Measurements from ENCODE around the gene GALNS.
"Not testable (repeated sequence)": the region's sequence is repeated elsewhere in the genome, so short reads cannot be mapped to it uniquely, and the experiment has no call there.

GALNS gene

DNA sequence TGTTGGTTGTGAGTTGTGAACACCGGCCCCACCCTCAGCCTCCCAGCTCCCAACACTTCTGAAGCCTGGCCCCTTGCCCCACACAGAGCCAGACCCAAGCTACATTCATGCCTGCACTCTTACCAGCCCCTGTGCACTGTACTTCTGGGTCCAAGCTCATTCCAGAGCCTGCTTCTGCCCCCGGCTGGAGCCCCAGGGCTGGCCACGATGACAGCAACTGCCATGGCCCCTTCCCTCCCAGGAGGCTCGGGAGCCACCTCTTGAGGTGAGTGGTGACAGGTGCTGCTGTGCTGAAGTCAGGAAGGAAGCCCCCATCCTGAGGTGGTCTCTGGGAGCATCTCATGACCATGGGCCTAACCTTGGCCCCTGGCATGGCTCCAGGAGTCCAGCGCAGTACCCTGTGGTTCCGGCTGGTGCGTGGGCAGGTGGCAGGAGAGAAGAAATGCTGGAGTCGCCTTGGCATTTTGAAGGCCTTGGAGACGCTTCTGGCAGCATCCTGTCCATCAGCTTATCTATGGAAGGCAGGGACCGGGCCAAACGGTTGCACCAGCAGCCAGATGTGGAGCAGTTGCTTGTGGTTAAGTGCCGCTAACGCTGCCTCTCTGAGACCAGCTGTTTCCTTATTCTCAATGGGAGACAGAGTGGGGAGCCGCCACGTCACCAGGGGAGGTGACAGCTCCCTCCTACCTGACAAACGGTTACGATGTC is 57.0 kb downstream of the GALNS start:
- peak in 1 of 2 experiments; percentile 18 for DNase-seq

DNA sequence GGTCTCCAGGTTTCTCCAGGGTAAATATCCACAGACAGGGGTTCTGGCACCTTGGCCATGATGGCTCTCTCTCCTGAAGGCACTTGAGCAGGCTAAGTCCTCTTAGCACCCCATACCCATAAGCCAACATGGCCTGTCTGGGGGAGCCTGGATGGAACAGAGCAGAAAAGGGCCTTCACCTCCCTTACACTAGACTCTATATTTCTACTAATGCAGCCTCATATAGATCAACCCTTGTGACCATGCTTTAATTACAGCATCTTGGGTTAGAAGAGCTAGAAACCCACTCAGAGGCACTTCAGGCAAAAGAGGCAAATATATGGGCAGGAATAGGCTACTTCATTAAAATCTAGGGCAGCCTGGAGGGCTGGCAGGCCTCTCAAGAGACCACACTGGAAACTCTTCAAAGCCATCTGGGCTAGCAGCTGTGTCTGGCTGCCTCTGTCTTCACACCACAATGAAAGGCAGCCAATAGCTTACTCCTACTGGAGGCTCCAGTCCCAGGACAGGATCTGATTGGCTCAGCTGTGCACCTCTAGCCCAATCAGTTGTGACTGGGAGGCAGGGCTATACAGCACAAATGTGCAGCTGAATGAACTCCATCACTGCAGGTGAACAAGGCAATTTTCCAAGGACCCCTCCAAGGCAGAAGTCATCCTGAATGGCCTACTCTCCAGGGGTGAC is 57.8 kb downstream of the GALNS start:
- DNase-seq: no peak

- no peak for DNase-seq
Measured at GRCh38 chr16:88798073-88798472, 58.7 kb downstream of the GALNS start.

DNA sequence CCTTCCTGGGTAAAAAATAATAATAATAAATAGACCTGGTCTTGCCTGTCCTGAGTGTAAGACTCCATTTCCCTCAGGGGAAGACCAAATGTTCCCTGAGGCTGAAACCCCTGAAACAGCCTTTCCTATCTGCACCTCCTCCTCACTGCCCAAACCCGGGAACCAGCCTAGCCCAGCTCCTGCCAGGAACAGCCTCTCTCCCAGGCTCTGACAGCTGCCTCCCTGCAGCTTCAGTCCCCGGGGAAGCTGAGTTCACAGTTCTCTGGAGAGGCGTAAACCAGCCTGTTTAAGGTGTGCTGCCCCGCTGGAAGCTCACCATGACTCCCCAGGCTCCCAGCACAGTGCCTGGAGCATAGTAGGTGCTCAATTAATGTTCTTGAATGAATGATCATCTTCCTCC is 60.5 kb downstream of the GALNS start:
- DNase-seq: no peak

- DNase-seq: no peak
Measured at GRCh38 chr16:88793251-88793954, 63.3 kb downstream of the GALNS start.

GRCh38 chr16:88792668-88793250 is 64.0 kb downstream of the GALNS start:
- DNase-seq: no peak

DNA sequence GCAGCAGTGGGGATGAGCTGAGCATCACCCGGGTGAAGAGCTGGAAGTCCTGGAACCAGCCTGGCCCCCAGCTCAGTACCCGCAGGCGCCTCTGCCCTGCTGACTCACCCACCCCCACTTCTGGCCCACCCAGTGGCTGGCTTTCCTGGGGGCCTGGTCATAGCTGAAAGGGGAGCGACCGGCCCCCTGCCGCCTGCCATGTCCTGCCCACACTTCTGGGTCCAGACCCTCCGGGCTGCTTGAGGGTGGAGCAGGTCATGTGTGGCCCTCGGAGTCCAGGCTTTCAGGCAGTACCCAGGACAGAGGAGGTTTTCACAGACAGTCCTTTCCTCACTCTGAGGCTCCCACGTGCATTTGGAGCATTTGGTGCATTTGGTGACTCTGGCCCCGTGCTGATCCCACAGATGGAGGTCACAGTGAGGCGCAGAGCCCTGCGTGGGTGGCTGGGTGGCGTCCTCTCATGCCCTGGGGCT is 64.6 kb downstream of the GALNS start:
- no peak for DNase-seq

DNA sequence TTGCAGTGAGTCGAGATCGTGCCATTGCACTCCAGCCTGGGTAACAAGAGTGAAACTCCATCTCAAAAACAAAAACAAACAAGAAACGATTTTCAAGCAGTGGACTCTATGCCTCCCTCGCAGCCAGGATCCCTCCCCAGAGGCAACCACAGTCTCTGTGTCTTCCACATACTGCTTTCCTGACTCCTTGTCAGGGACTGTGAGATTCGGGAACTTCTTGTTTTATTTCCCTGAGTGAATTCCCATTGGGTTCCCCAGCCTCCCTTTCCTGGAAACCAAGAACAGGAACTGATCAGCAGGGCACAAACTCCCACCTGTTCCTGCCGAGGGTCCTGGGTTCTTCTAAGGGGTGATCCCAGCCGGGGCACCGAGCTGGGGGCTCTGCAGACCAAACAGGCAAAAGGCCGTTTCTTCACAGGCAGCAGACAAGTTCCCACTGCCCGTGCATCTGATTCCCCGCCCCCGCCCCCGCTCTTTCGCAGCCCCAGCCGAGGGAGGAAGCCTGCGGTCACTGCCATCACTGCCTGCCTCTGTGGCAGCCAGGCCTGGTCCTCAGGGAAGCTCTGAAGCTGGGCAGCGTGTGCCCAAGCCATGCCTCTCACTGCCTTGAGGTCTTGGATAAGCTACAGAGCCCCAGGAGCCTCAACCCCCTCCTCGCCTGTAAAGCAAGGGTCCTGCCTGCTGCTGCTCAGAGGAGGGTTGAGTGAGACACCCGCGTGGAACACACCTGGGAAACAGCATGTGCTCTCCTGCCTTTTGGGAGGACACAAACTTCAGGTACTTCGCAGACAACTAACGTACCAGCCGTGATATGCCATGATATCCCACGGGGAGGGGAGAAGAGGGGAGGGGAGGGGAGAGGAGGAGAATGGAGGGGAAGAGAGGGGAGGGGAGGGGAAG is 66.2 kb downstream of the GALNS start:
- peak; percentile 72 to 78 for DNase-seq

GRCh38 chr16:88789594-88789993 is 67.2 kb downstream of the GALNS start:
- DNase-seq: no peak

DNA sequence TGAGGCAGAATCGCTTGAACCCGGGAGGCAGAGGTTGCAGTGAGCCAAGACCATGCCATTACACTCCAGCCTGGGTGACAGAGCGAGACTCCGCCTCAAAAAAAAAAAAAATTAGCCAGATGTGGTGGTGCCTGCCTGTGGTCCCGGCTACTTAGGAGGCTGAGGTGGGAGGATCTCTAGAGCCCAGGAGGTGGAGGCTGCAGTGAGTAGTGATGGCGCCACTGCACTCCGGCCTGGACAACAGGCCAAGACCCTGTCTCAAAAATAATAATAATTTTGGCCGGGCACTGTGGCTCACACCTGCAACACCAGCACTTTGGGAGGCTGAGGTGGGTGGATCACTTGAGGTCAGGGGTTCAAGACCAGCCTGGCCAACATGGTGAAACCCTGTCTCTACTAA is 68.0 kb downstream of the GALNS start:
- not testable (repeated sequence) for DNase-seq

- DNase-seq: no peak
Measured at GRCh38 chr16:88787579-88788314, 69.0 kb downstream of the GALNS start.

GRCh38 chr16:88785106-88785924 is 71.4 kb downstream of the GALNS start, which contains the start of gene PIEZO1:
Gene PIEZO1, minus strand, starts transcription at chr16:88785220. Its CDS starts 256 bp downstream, at chr16:88784964.
- DNase-seq: peak; percentile 78 to 83

- no peak for DNase-seq
Measured at GRCh38 chr16:88784856-88785105, 72.0 kb downstream of the GALNS start.

GRCh38 chr16:88784074-88784855 is 72.5 kb downstream of the GALNS start:
- DNase-seq: peak; percentile 52 to 69

- DNase-seq: peak in 1 of 2 experiments; percentile 36
Measured at GRCh38 chr16:88783391-88784073, 73.2 kb downstream of the GALNS start.

GRCh38 chr16:88782454-88783390 is 74.0 kb downstream of the GALNS start:
- DNase-seq: peak; percentile 84 to 88

DNA sequence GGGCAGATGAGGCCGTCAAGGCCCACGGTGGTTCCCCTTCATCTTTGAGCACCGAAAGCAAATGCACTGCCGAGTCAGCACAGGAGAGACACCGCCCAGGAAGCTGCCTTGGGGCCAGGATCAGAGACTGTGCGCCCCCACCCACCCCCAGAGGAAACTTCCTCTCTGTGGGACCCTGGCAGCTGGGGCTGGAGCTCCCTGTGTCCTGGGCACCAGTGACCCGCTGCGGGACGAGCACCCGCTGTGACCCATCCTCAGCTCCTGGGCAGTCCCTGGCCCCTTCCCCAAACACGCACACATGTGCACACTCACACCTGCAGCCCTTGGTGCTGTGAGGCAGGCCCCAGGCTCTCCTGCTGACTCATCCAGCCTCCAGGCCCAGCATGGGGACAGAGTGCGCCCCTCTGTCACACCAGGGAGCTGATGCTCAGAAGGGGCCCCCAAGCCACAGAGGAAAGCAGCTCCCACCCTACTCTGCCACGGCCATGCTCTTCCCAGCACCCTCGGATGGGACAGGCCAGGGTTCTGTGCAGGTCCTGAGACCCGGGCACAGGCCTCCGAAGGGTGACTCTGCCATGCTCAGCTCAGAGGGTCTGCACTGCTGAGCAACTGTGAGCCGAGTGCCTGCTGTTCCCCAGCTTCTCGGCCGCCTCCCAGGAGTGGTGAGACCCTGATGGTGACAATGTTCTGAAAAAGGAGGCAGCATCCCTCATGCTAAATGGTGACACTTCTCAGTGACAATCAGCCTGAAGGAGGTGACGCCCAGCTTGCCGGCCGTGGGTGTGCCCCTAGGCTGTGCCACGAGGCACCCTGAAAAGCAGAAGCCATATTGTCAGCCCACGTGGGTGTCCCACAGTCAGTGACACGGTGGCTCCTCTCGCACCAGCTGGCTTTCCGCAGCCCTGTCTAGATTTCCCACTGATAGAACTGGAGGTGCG is 75.3 kb downstream of the GALNS start:
- DNase-seq: peak; percentile 71 to 77

Data from activated CD4-positive, alpha-beta T cell treated with anti-CD3 and anti-CD28 coated beads, Interleukin-2, amount 50 U/mL, for 48 hours (primary cell).